C4-2B (cell line): Measurements from ENCODE around the gene TSPAN14.

Experiments used
- CTCF ChIP-seq: fragments of 450-650 bp; conservative IDR thresholded peaks from 2 replicates; pipeline ENCODE4 v1.5.1; 2017; ENCODE audit warnings: mild to moderate bottlenecking
- ZFX ChIP-seq: fragments of 450-650 bp; IDR thresholded peaks from 2 replicates; pipeline ENCODE4 v1.6.1; 2017

GRCh38 chr10:80443531-80443974 is 10.6 kb upstream of the TSPAN14 start:
- TF ChIP-seq CTCF (no peak), ZFX (no peak)
